ENCODE measurements around the gene RTEL1.

RTEL1 gene

GRCh38 chr20:63734111-63734945 is 76.2 kb downstream of the RTEL1 start:
- CTCF ChIA-PET, result interaction anchor here (0.5 to 0.8 kb wide), 2 partner anchors 26 to 206 kb away, joined by 3 read pairs; no protein-coding TSS in a partner anchor

DNA sequence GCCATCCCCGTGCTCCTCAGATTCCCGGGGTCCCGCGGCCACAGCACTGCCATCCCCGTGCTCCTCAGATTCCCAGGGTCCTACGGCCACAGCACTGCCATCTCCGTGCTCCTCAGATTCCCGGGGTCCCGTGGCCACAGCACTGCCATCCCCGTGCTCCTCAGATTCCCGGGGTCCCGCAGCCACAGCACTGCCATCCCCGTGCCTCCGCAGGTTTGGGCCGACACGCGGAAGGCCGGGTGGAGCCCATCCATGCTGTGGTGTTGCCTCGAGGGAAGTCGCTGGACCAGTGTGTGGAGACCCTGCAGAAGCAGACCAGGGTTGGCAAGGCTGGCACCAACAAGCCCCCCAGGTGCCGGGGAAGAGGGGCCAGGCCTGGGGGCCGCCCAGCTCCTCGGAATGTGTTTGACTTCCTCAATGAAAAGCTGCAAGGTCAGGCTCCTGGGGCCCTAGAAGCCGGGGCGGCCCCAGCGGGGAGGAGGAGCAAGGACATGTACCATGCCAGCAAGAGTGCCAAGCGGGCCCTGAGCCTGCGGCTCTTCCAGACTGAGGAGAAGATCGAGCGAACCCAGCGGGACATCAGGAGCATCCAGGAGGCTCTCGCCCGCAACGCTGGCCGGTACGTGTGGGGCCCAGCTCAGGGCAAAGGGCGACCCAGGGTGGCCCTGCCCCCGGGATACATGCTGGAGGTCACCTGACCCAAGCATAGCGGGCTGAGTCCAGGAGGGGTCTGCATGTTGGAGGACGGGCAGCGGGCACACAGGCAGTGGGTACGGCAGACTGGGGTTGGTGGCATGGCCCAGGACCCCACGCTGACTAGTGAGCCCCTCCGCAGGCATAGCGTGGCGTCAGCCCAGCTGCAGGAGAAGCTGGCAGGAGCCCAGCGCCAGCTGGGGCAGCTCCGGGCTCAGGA is 77.1 kb downstream of the RTEL1 start:
- Histone ChIP-seq H3K4me3 (ENCODE audit: low read depth, low read length) (no peak overlapping the region), H3K27ac (ENCODE audit: extremely low read depth, low read depth, low read length) (no peak overlapping the region), H3K9me3 (ENCODE audit: control insufficient read depth, insufficient read depth, low read depth, low read length) (no peaks in the 10 kb centered on the region), H3K36me3 (ENCODE audit: control insufficient read depth in 2 of 2, insufficient read depth in 1 of 2, low read length in 2 of 2) (peaks cover 0 to 64% of the 10 kb centered on the region in 2 experiments; a peak in 2 of 3 replicates), H3K4me1 (ENCODE audit: control insufficient read depth, insufficient read depth, low read length) (no peaks in the 10 kb centered on the region; the same call in 1 of the 2 replicates)
- CTCF ChIA-PET, result no interaction called here
- POLR2A ChIA-PET, result interaction anchor here (2.4 kb wide), 1 partner anchor 27 kb away, joined by 11 read pairs; the partner anchor contains the start of genes ARFRP1 and ZGPAT
- TF ChIP-seq GLIS2 (tag by site-specific recombination; IDR thresholded peaks at IDR 0.05) (peak; percentile 36; the same call in 1 of the 2 replicates), KLF9 (tag by site-specific recombination; IDR thresholded peaks at IDR 0.05; ENCODE audit: low read depth) (no peak)

More at GRCh38 chr20:63734111-63734945, 76.2 kb downstream of the RTEL1 start:
- Histone ChIP-seq H3K4me3 (ENCODE audit: low read depth, low read length) (no peak overlapping the region), H3K27ac (ENCODE audit: extremely low read depth, low read depth, low read length) (no peak overlapping the region), H3K4me1 (ENCODE audit: control insufficient read depth, insufficient read depth, low read length) (no peaks in the 10 kb centered on the region; the same call in 1 of the 2 replicates), H3K9me3 (ENCODE audit: control insufficient read depth, insufficient read depth, low read depth, low read length) (no peaks in the 10 kb centered on the region), H3K36me3 (ENCODE audit: control insufficient read depth in 2 of 2, insufficient read depth in 1 of 2, low read length in 2 of 2) (peaks cover 0 to 72% of the 10 kb centered on the region in 2 experiments; a peak in 2 of 3 replicates)
- TF ChIP-seq PRDM10 (tag by site-specific recombination; IDR thresholded peaks at IDR 0.05) (peak; percentile 35; the same call in 1 of the 2 replicates), PRDM4 (tag by site-specific recombination; IDR thresholded peaks at IDR 0.05) (peak; percentile 52), ZBTB21 (tag by site-specific recombination; IDR thresholded peaks at IDR 0.05) (no peak)
- POLR2A ChIA-PET, result interaction anchor here (0.8 kb wide), 1 partner anchor 100 kb away, joined by 3 read pairs; no protein-coding TSS in a partner anchor

DNA sequence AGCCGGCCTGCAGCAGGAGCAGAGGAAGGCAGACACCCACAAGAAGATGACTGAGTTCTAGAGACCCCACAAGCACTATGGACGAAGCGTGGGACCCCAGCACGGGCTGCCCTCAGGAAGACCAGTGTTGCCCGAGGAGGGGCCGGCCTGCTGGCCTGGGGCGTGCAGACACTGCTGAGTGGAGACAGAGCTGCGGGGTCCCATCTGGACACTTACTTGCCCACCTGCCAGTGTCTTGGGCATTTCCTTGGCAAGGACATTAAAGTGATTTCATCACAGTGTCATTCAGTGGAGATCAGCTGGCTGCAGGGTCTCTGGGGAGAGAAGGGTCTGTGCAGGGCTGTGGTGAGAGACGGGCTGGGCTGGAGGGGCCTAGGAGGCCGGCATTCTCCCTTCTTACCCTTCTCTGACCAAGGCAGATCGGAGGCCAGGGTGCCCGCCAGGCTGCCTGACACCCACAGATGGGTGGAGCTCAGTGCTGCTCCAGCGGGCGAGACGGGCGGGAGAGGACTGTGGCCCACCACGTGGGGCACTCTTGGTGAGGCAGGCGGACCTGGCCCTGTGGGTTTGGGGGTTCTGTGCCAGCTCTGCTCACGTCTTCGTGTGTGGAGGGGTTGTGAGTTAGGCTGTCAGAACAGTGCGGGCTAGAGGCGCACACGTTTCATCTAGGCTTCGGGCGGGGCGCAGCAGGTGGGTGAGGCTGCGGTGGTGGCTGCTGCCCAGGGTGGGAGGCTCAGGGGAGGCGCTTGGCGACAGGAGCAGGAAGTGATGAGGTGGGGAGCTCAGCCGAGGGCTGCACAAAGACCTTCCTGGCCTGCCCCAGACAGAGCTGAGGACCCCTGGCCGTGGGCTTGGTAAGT is 78.0 kb downstream of the RTEL1 start, which contains the start of gene LIME1:
Gene LIME1, plus strand, starts transcription at position 806 of the 860 bp plus-strand sequence. CDS start 886 bp downstream, outside the sequence.
- CTCF ChIA-PET, result no interaction called here
- Histone ChIP-seq H3K9me3 (ENCODE audit: control insufficient read depth, insufficient read depth, low read depth, low read length) (no peaks in the 10 kb centered on the region), H3K36me3 (ENCODE audit: control insufficient read depth in 2 of 2, insufficient read depth in 1 of 2, low read length in 2 of 2) (peaks cover 0 to 61% of the 10 kb centered on the region in 2 experiments; a peak in 2 of 3 replicates), H3K4me1 (ENCODE audit: control insufficient read depth, insufficient read depth, low read length) (no peaks in the 10 kb centered on the region; the same call in 1 of the 2 replicates), H3K27ac (ENCODE audit: extremely low read depth, low read depth, low read length) (no peak within 1 kb of the TSS), H3K4me3 (ENCODE audit: low read depth, low read length) (no peak within 1 kb of the TSS)
- POLR2A ChIA-PET, result interaction anchor here (0.7 to 2.4 kb wide), 3 partner anchors 9 to 129 kb away, joined by 3 to 11 read pairs (median 3); partner anchors contain the start of genes ARFRP1, TPD52L2 and ZGPAT
- TF ChIP-seq ZFP3 (tag by site-specific recombination; IDR thresholded peaks at IDR 0.05; ENCODE audit: low read depth), result no peak
- TF ChIP-seq, protein P1, sequence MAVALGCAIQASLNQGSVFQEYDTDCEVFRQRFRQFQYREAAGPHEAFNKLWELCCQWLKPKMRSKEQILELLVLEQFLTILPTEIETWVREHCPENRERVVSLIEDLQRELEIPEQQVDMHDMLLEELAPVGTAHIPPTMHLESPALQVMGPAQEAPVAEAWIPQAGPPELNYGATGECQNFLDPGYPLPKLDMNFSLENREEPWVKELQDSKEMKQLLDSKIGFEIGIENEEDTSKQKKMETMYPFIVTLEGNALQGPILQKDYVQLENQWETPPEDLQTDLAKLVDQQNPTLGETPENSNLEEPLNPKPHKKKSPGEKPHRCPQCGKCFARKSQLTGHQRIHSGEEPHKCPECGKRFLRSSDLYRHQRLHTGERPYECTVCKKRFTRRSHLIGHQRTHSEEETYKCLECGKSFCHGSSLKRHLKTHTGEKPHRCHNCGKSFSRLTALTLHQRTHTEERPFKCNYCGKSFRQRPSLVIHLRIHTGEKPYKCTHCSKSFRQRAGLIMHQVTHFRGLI (tag by site-specific recombination; IDR thresholded peaks at IDR 0.05), result no peak
- no peak for TF ChIP-seq ZNF26 (tag by site-specific recombination; IDR thresholded peaks at IDR 0.05)
- no peak for TF ChIP-seq FEZF1 (tag by site-specific recombination; IDR thresholded peaks at IDR 0.05)
- TF ChIP-seq ZNF426 (tag by site-specific recombination; IDR thresholded peaks at IDR 0.05), result no peak
- TF ChIP-seq EGR2 (tag by site-specific recombination; IDR thresholded peaks at IDR 0.05; ENCODE audit: low read depth), result peak; percentile 63
- TF ChIP-seq ZNF211 (tag by site-specific recombination; IDR thresholded peaks at IDR 0.05; ENCODE audit: low read depth), result no peak
- TF ChIP-seq ZNF311 (tag by site-specific recombination; IDR thresholded peaks at IDR 0.05; ENCODE audit: borderline replicate concordance), result no peak
- no peak for TF ChIP-seq KLF10 (tag by site-specific recombination; IDR thresholded peaks at IDR 0.05)
- TF ChIP-seq GLIS2 (tag by site-specific recombination; IDR thresholded peaks at IDR 0.05), result peak; percentile 36
- peak; percentile 53 for TF ChIP-seq ZNF600 (tag by site-specific recombination; IDR thresholded peaks at IDR 0.05)

All from HEK293 (cell line).